H1 (cell line): ENCODE measurements around the gene TMEM250. TPM values are rescaled to one million over a fixed set of nuclear protein-coding genes. Genes with fewer than 3 reads are reported as not detected.
A peak's percentile ranks its signal among the peaks of the same experiment; 100 is the strongest.

ENCODE experiments used
- CTCF ChIA-PET: fragments of 300-600 bp; sonication (Branson Sonifier 250); formaldehyde crosslinking; loops from one replicate; lab custom pipeline; 2021; ENCODE audit not compliant: partially characterized antibody; lab: Charles Lee
- POLR2A ChIA-PET: fragments of 300-600 bp; sonication (Branson Sonifier 250); formaldehyde crosslinking; loops from one replicate; lab custom pipeline; 2021; ENCODE audit warnings: inconsistent platforms; ENCODE audit not compliant: partially characterized antibody; lab: Charles Lee
- DNase-seq, 2 experiments: peaks; one replicate each; pipeline versions ENCODE4 v3.0.0 to v3.0.0-alpha.2; 2010 to 2022; ENCODE audit warnings: low spot score in 2 of 2, low read depth in 1 of 2, mixed read lengths in 1 of 2
- FAIRE-seq: peaks from 2 replicates; lab custom pipeline; 2011; peaks lifted over from hg19 to GRCh38; lab: Jason Lieb, UNC
- H2AFZ ChIP-seq: 2 replicates; pipeline ENCODE4 v1.8.1; 2012; ENCODE audit warnings: low read length, inconsistent platforms
- H2AK5ac ChIP-seq: 2 replicates; pipeline ENCODE4 v1.6.1; 2013; ENCODE audit warnings: low read depth, low read length
- H2BK120ac ChIP-seq: replicated peaks from 2 replicates; pipeline ENCODE3; 2013; ENCODE audit warnings: low read depth, low read length, inconsistent platforms
- H2BK12ac ChIP-seq: 2 replicates; pipeline ENCODE4 v1.6.1; 2013; ENCODE audit warnings: low read depth, low read length
- H2BK15ac ChIP-seq: 2 replicates; pipeline ENCODE4 v1.6.1; 2013; ENCODE audit warnings: low read length
- H2BK20ac ChIP-seq: 2 replicates; pipeline ENCODE4 v1.6.1; 2013; ENCODE audit warnings: low read length
- H2BK5ac ChIP-seq: 2 replicates; pipeline ENCODE4 v1.6.1; 2013; ENCODE audit warnings: low read depth, low read length
- H3K14ac ChIP-seq: 2 replicates; pipeline ENCODE4 v1.6.1; 2013; ENCODE audit warnings: inconsistent platforms; ENCODE audit not compliant: insufficient read length
- H3K18ac ChIP-seq: 2 replicates; pipeline ENCODE4 v1.6.1; 2013; ENCODE audit warnings: low read length; ENCODE audit errors: extremely low read depth
- H3K23ac ChIP-seq: 2 replicates; pipeline ENCODE4 v1.6.1; 2013; ENCODE audit warnings: inconsistent platforms; ENCODE audit not compliant: insufficient read length
- H3K23me2 ChIP-seq: 2 replicates; pipeline ENCODE4 v1.6.1; 2013; ENCODE audit warnings: low read depth, low read length
- H3K27ac ChIP-seq: 2 replicates; pipeline ENCODE4 v1.6.1; 2011; ENCODE audit warnings: low read depth, low read length, inconsistent platforms
- H3K27me3 ChIP-seq, 4 experiments: replicated peaks in 1 of 4; 1 replicate in 1 of 4; 2 replicates in 3 of 4; pipeline versions ENCODE4 v1.6.1 to v1.8.1; 2011 to 2013; ENCODE audit warnings: low read length in 3 of 4, mild to moderate bottlenecking in 3 of 4, inconsistent platforms in 2 of 4, mixed read lengths in 2 of 4, moderate library complexity in 1 of 4; ENCODE audit not compliant: control insufficient read depth in 3 of 4, insufficient read depth in 3 of 4; ENCODE audit errors: extremely low read depth in 1 of 4
- H3K36me3 ChIP-seq, 4 experiments: 2 replicates each; pipeline versions ENCODE4 v1.6.1 to v1.8.1; 2011 to 2013; ENCODE audit warnings: mild to moderate bottlenecking in 4 of 4, low read length in 3 of 4, moderate library complexity in 2 of 4, control low read depth in 1 of 4, inconsistent platforms in 1 of 4; ENCODE audit not compliant: insufficient read depth in 4 of 4, control insufficient read depth in 2 of 4
- H3K4ac ChIP-seq: replicated peaks from 2 replicates; pipeline ENCODE3; 2013; ENCODE audit warnings: low read length, low read depth, mixed read lengths, inconsistent platforms; ENCODE audit not compliant: insufficient read length
- H3K4me1 ChIP-seq, 4 experiments: replicated peaks in 1 of 4; 1 replicate in 1 of 4; 2 replicates in 3 of 4; pipeline versions ENCODE4 v1.6.1 to v1.8.1; 2011 to 2013; ENCODE audit warnings: low read length in 3 of 4, inconsistent platforms in 2 of 4, mixed read lengths in 1 of 4; ENCODE audit not compliant: insufficient read depth in 4 of 4, control insufficient read depth in 3 of 4
- H3K4me2 ChIP-seq, 2 experiments: 2 replicates each; pipeline versions ENCODE4 v1.6.1 to v1.8.1; 2011 to 2013; ENCODE audit warnings: low read depth in 2 of 2, low read length in 2 of 2, control low read depth in 1 of 2, inconsistent platforms in 1 of 2, mild to moderate bottlenecking in 1 of 2; ENCODE audit not compliant: insufficient read depth in 1 of 2
- H3K4me3 ChIP-seq, 4 experiments: fragments of 200-600, 300-600 bp in 1 of 4; sonication (generic), shearing (Covaris generic), sonication (Bioruptor Twin) in 1 of 4; 2 replicates each; pipeline versions ENCODE4 v1.5.1 to v1.8.1; 2011 to 2016; ENCODE audit warnings: low read length in 4 of 4, low read depth in 3 of 4, control low read depth in 2 of 4, inconsistent platforms in 2 of 4, mild to moderate bottlenecking in 2 of 4, mixed read lengths in 1 of 4, moderate library complexity in 1 of 4; ENCODE audit not compliant: insufficient read depth in 2 of 4; ENCODE audit errors: extremely low read depth in 1 of 4
- H3K56ac ChIP-seq: replicated peaks from 2 replicates; pipeline ENCODE3; 2013; ENCODE audit warnings: low read depth, mild to moderate bottlenecking, mixed read lengths, low read length, inconsistent platforms; ENCODE audit not compliant: insufficient read length
- H3K79me1 ChIP-seq: 2 replicates; pipeline ENCODE4 v1.6.1; 2013; ENCODE audit warnings: low read depth, low read length, control low read depth
- H3K79me2 ChIP-seq, 2 experiments: 2 replicates each; pipeline versions ENCODE4 v1.6.1 to v1.8.1; 2012 to 2013; ENCODE audit warnings: low read length in 2 of 2, mild to moderate bottlenecking in 2 of 2, inconsistent platforms in 1 of 2; ENCODE audit not compliant: insufficient read depth in 2 of 2, control insufficient read depth in 1 of 2
- H3K9ac ChIP-seq, 4 experiments: replicated peaks in 1 of 4; 1 replicate in 1 of 4; 2 replicates in 3 of 4; pipeline versions ENCODE4 v1.6.1 to v1.8.1; 2011 to 2013; ENCODE audit warnings: low read depth in 3 of 4, low read length in 3 of 4, control low read depth in 2 of 4, mild to moderate bottlenecking in 2 of 4, moderate library complexity in 2 of 4, inconsistent platforms in 1 of 4; ENCODE audit errors: extremely low read depth in 1 of 4
- H3K9me3 ChIP-seq, 2 experiments: 2 replicates each; pipeline versions ENCODE4 v1.6.1 to v1.8.1; 2012 to 2013; ENCODE audit warnings: mild to moderate bottlenecking in 2 of 2, moderate library complexity in 2 of 2, control low read depth in 1 of 2, inconsistent platforms in 1 of 2, low read depth in 1 of 2, low read length in 1 of 2, mixed read lengths in 1 of 2; ENCODE audit not compliant: insufficient read depth in 2 of 2
- H4K20me1 ChIP-seq, 2 experiments: replicated peaks in 1 of 2; 2 replicates each; pipeline versions ENCODE3 to v1.8.1; 2011 to 2013; ENCODE audit warnings: inconsistent platforms in 2 of 2, low read length in 2 of 2, mild to moderate bottlenecking in 1 of 2; ENCODE audit not compliant: insufficient read depth in 2 of 2, control insufficient read depth in 1 of 2
- H4K5ac ChIP-seq: 2 replicates; pipeline ENCODE4 v1.6.1; 2013; ENCODE audit warnings: low read length, low read depth, mixed read lengths, inconsistent platforms; ENCODE audit not compliant: insufficient read length
- H4K8ac ChIP-seq: 2 replicates; pipeline ENCODE4 v1.8.0; 2013; ENCODE audit warnings: mild to moderate bottlenecking, moderate library complexity, low read length, inconsistent platforms; ENCODE audit not compliant: insufficient read depth; ENCODE audit errors: extremely low read depth
- H4K91ac ChIP-seq: replicated peaks from 2 replicates; pipeline ENCODE3; 2013; ENCODE audit warnings: low read length, mixed read lengths, inconsistent platforms; ENCODE audit not compliant: insufficient read length
- E2F6 ChIP-seq: IDR thresholded peaks from 2 replicates; pipeline ENCODE4 v1.6.1; 2012; ENCODE audit warnings: inconsistent platforms
- KDM1A ChIP-seq: fragments of 200-600, 300-600 bp; sonication (generic); IDR thresholded peaks from 2 replicates; pipeline ENCODE4 v1.7.1; 2016; ENCODE audit warnings: mild to moderate bottlenecking, low read length, borderline replicate concordance
- MAX ChIP-seq: IDR thresholded peaks from 2 replicates; pipeline ENCODE4 v1.6.1; 2012; ENCODE audit warnings: inconsistent platforms
- POLR2A ChIP-seq, 2 experiments: IDR thresholded peaks; 1 replicate in 1 of 2; 2 replicates in 1 of 2; pipeline ENCODE4 v1.6.1; 2011; ENCODE audit warnings: low read depth in 2 of 2, low read length in 2 of 2, mild to moderate bottlenecking in 2 of 2; ENCODE audit errors: control extremely low read depth in 1 of 2
- RNF2 ChIP-seq: fragments of 200-900, 300-1000 bp; sonication (generic); IDR thresholded peaks from 2 replicates; pipeline ENCODE4 v1.7.1; 2016; ENCODE audit warnings: borderline replicate concordance, low read depth, mild to moderate bottlenecking, antibody characterized with exemption, low read length; ENCODE audit not compliant: poor library complexity, severe bottlenecking; ENCODE audit errors: missing control alignments
- WGBS, 2 experiments: shearing (Covaris generic) in 1 of 2; methylation state at CpG; one replicate each; pipeline versions ENCODE4 v1.1.6 to v1.1.7; 2013 to 2015; ENCODE audit warnings: low lambda C conversion rate in 2 of 2, mixed read lengths in 2 of 2, inconsistent platforms in 1 of 2, low coverage in 1 of 2, missing lambda C conversion rate in 1 of 2; ENCODE audit not compliant: insufficient replicate concordance in 2 of 2, insufficient coverage in 1 of 2, insufficient read length in 1 of 2; ENCODE audit errors: extremely low coverage in 1 of 2, missing lambda C conversion rate in 1 of 2; 5-methylcytosine and 5-hydroxymethylcytosine counted together
- polyA plus RNA-seq, 7 experiments: library from polyadenylated mRNA; depleted of rRNA in 3 of 7; stranded (reverse) in 5 of 7; unstranded in 2 of 7; fragments of >200 nt in 5 of 7; fragments of 200-250 nt in 2 of 7; gene quantifications; 1 replicate in 5 of 7; 2 replicates in 1 of 7; 4 replicates in 1 of 7; pipeline versions ENCODE4 v1.2.1 to v1.2.3, GENCODE V29; 2011 to 2013; ENCODE audit warnings: missing spikeins in 2 of 7, mixed read lengths in 2 of 7
- total RNA-seq: library from RNA; stranded (reverse); fragmentation: NEBNext Ultra II Directional; extraction: Animal tissue kit (Norgen Biotek cat#: 25700); gene quantifications from 2 replicates; pipeline ENCODE4 v1.2.1, GENCODE V29; 2021

The TMEM250 gene
- total and polyA plus RNA-seq, 2 of the 8 experiments (the other 6 are each of a cell fraction or from before 2014, with no cell fraction given) = 22.3 to 34.9 TPM

GRCh38 chr9:136147890-136148714 lies 29.4 kb upstream of the TMEM250 start:
- ChIA-PET POLR2A (interaction anchor here (1.0 to 1.2 kb wide), 2 partner anchors 10 to 30 kb away, joined by 3 to 4 read pairs; no protein-coding TSS in a partner anchor), CTCF (interaction anchor here (0.9 to 3.3 kb wide), 12 partner anchors 10 to 119 kb away, joined by 3 to 18 read pairs (median 4); no protein-coding TSS in a partner anchor)
- FAIRE-seq = no peak

More at GRCh38 chr9:136147890-136148714, 29.4 kb upstream of the TMEM250 start:
- H2BK120ac ChIP-seq = no peak overlapping the region
- peak overlapping the region; percentile 94; the same call in 1 of the 2 replicates for H2BK15ac ChIP-seq
- H3K36me3 ChIP-seq = no peaks in the 10 kb centered on the region
- no peak overlapping the region for H3K9ac ChIP-seq
- no peak overlapping the region for H3K23ac ChIP-seq
- no peaks in the 10 kb centered on the region for H3K9me3 ChIP-seq
- no peak overlapping the region for H3K4me3 ChIP-seq
- H3K27ac ChIP-seq = no peak overlapping the region
- H2AFZ ChIP-seq = no peak overlapping the region
- no peaks in the 10 kb centered on the region for H3K79me1 ChIP-seq
- DNase-seq = no peak
- no peak overlapping the region for H4K5ac ChIP-seq
- H3K18ac ChIP-seq = peak overlapping the region; percentile 87
- no peaks in the 10 kb centered on the region for H3K79me2 ChIP-seq
- WGBS, 2 experiments = 54% methylated on average over 31 of the region's 35 CpGs; no CpG with 5 or more reads in 1 of the 2 experiments
- peak overlapping the region in 1 of 2 experiments; percentile 34; a peak in 1 of 4 replicates for H3K4me2 ChIP-seq
- H3K23me2 ChIP-seq = peaks cover 7% of the 10 kb centered on the region
- peaks cover 0 to 4% (median 3%) of the 10 kb centered on the region in 4 experiments; a peak in 4 of 7 replicates for H3K27me3 ChIP-seq
- peak overlapping the region; percentile 45 for H4K8ac ChIP-seq
- H2AK5ac ChIP-seq = no peak overlapping the region
- H3K14ac ChIP-seq = no peak overlapping the region
- peak overlapping the region; percentile 98; the same call in 1 of the 2 replicates for H2BK12ac ChIP-seq
- no peak overlapping the region for H2BK5ac ChIP-seq
- H3K4ac ChIP-seq = no peak overlapping the region
- peaks cover 0 to 33% (median 25%) of the 10 kb centered on the region in 4 experiments; a peak in 6 of 7 replicates for H3K4me1 ChIP-seq
- H2BK20ac ChIP-seq = peak overlapping the region; percentile 75; the same call in 1 of the 2 replicates
- H4K20me1 ChIP-seq = no peaks in the 10 kb centered on the region
- TF ChIP-seq MAX = peak; percentile 73
- peak; percentile 20 for TF ChIP-seq RNF2
- TF ChIP-seq KDM1A = peak; percentile 81; the same call in 1 of the 2 replicates
- TF ChIP-seq E2F6 = peak; percentile 67; the same call in 1 of the 2 replicates
- TF ChIP-seq POLR2A (IDR thresholded peaks at IDR 0.05; ENCODE audit: control extremely low read depth in 1 of 2, low read depth in 2 of 2, low read length in 2 of 2) = no peak
- H4K91ac ChIP-seq = peak overlapping the region; percentile 45
- no peak overlapping the region for H3K56ac ChIP-seq
